ENCODE measurements around the gene IGFLR1.

- TF ChIP-seq GATA3 (IDR thresholded peaks at IDR 0.05; ENCODE audit: low read depth, low read length) (no peak), GATA2 (IDR thresholded peaks at IDR 0.05; ENCODE audit: low read depth, low read length) (no peak)
Observed at GRCh38 chr19:35745328-35746086, 3.3 kb upstream of the IGFLR1 start, which contains the start of the genes PSENEN and U2AF1L4.
